Right ventricle myocardium superior (tissue), 1 donor: Measurements from ENCODE around the gene PPP1R2B. TPM values are rescaled to one million over a fixed set of nuclear protein-coding genes. Genes with fewer than 3 reads are reported as not detected.
"Not testable (repeated sequence)": the region's sequence is repeated elsewhere in the genome, so short reads cannot be mapped to it uniquely, and the experiment has no call there.

Source experiments
- ATAC-seq: fragments of 200-7000 bp; cut with Tn5 transposase; one replicate; pipeline ENCODE4 v1.9.1; 2020; ENCODE audit warnings: mild to moderate bottlenecking; ENCODE audit not compliant: poor library complexity
- DNase-seq: peaks from one replicate; pipeline ENCODE4 v3.0.0-alpha.2; 2020
- intact Hi-C: fragments of 100-400 bp; cut with DNase I; formaldehyde crosslinking; loops from one replicate; pipeline ENCODE4 v1.11.2; 2022
- total RNA-seq: library from RNA; stranded (reverse); fragmentation: NEBNext Ultra II Directional; extraction: Animal tissue kit (Norgen Biotek cat#: 25700); gene quantifications from one replicate; pipeline ENCODE4 v1.2.1, GENCODE V29; 2021
- donor health status: DM: no; HTN: yes; CAD: no; lungs with severe emphysema.

The PPP1R2B gene
- total RNA-seq, 1 donor from 2014 or later = not detected

- intact Hi-C loops, ATAC-seq, DNase-seq: not testable (repeated sequence)
Observed at GRCh38 chr5:156853055-156853454, 3.0 kb downstream of the PPP1R2B start.

- no peak for DNase-seq
- no peak for ATAC-seq
- intact Hi-C loops = no loop called here
Observed at GRCh38 chr5:156865427-156865826, 15.3 kb downstream of the PPP1R2B start.

- DNase-seq = no peak
- no peak for ATAC-seq
- intact Hi-C loops = no loop called here
Observed at GRCh38 chr5:156870498-156870839, 20.4 kb downstream of the PPP1R2B start.

GRCh38 chr5:156871212-156871611, 21.1 kb downstream of the PPP1R2B start:
- DNase-seq = no peak
- ATAC-seq = no peak
- intact Hi-C loops = no loop called here

GRCh38 chr5:156879665-156880285, 29.7 kb downstream of the PPP1R2B start:
- no peak for DNase-seq
- ATAC-seq = no peak
- intact Hi-C loops = no loop called here

- DNase-seq = no peak
- ATAC-seq = no peak
- intact Hi-C loops = no loop called here
Observed at GRCh38 chr5:156883316-156883875, 33.3 kb downstream of the PPP1R2B start.

- no peak for DNase-seq
- intact Hi-C loops = no loop called here
- ATAC-seq = no peak
Observed at GRCh38 chr5:156888520-156888919, 38.4 kb downstream of the PPP1R2B start.

GRCh38 chr5:156892223-156892622, 42.1 kb downstream of the PPP1R2B start:
- intact Hi-C loops = no loop called here
- DNase-seq = no peak
- no peak for ATAC-seq

GRCh38 chr5:156892864-156893263, 42.8 kb downstream of the PPP1R2B start:
- DNase-seq (no peak), ATAC-seq (no peak)
- intact Hi-C loops = no loop called here

GRCh38 chr5:156893517-156893916, 43.4 kb downstream of the PPP1R2B start:
- intact Hi-C loops = no loop called here
- DNase-seq = no peak
- no peak for ATAC-seq

- DNase-seq (no peak), ATAC-seq (no peak)
- intact Hi-C loops = no loop called here
Observed at GRCh38 chr5:156896546-156896945, 46.5 kb downstream of the PPP1R2B start.

Other genes starting within 250 kb of the PPP1R2B start
- not detected for gene TIMD4, start 112.9 kb downstream of the PPP1R2B start, total RNA-seq
- gene HAVCR1, start 208.8 kb downstream of the PPP1R2B start, total RNA-seq = not detected